Measurements from ENCODE around the gene GPRC5A.

Gene GPRC5A

DNA sequence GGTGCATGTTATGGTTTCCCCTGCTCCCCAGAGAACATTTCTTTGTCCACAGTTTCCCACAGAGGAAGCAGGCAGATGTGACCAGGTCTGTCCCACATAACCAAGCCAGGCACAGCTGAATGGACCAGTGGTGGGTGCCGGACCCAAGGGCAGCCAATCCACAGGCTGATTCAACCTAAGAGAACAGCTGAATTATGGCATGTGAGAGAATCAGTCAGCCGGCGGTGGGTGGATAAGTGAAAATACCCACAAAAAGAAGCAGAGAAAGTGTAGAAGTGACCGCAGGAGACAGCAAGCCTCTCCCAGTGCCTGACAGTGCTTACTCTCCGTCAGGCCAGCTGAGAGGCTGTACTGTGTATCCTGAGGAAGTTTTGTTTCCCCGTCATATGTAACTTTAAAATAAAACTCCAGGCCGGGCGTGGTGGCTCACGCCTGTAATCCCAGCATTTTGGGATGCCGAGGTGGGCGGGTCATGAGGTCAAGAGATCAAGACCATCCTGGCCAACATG is 45.7 kb downstream of the GPRC5A start:
- CTCF ChIA-PET, result interaction anchor here (0.8 to 1.4 kb wide), 5 partner anchors 10 to 275 kb away, joined by 3 to 7 read pairs (median 4); no protein-coding TSS in a partner anchor
- TF ChIP-seq CTCF (IDR thresholded peaks at IDR 0.05; ENCODE audit: insufficient read depth, low read length, missing control alignments), result no peak
- H3K4me3 ChIP-seq (ENCODE audit: low read depth, low read length), result no peak overlapping the region
- no peak for DNase-seq (ENCODE audit: low read depth, low spot score)
- POLR2A ChIA-PET, result no interaction called here

- CTCF ChIA-PET, result interaction anchor here (0.6 to 1.2 kb wide), 3 partner anchors 23 to 296 kb away, joined by 3 to 4 read pairs (median 4); no protein-coding TSS in a partner anchor
Observed at GRCh38 chr12:12938541-12938940, 47.2 kb downstream of the GPRC5A start.

DNA sequence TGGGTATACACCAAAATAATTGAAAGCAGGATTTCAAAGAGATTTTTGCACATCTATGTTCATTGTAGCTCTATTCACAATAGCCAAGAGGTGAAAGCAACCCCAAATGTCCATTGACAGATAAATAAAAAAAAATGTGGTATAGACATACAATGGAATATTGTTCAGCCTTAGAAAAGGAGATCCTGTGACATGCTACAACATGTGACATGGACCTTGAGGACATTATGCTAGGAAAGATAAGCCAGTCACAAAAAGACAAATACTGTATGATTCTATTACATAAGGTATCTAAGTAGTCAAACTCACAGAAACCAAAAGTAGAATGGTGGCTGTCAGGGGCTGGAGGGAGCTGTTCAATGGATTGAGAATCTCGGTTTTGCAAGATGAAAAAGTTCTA is 48.5 kb downstream of the GPRC5A start:
- no peak overlapping the region for H3K4me3 ChIP-seq (ENCODE audit: low read depth, low read length)
- ChIA-PET CTCF (interaction anchor here (1.2 to 1.3 kb wide), 2 partner anchors 43 to 151 kb away, joined by 4 to 5 read pairs; no protein-coding TSS in a partner anchor), POLR2A (no interaction called here)
- no peak for DNase-seq (ENCODE audit: low read depth, low spot score)
- TF ChIP-seq CTCF (IDR thresholded peaks at IDR 0.05; ENCODE audit: insufficient read depth, low read length, missing control alignments), result no peak

More at GRCh38 chr12:12938541-12938940, 47.2 kb downstream of the GPRC5A start:
- H3K4me3 ChIP-seq (ENCODE audit: low read depth, low read length), result no peak overlapping the region
- POLR2A ChIA-PET, result no interaction called here
- DNase-seq (ENCODE audit: low read depth, low spot score), result no peak
- TF ChIP-seq CTCF (IDR thresholded peaks at IDR 0.05; ENCODE audit: insufficient read depth, low read length, missing control alignments), result no peak

GRCh38 chr12:12941450-12942350 is 50.3 kb downstream of the GPRC5A start:
- CTCF ChIA-PET, result interaction anchor here (0.8 to 2.0 kb wide), 5 partner anchors 25 to 105 kb away, joined by 3 to 9 read pairs (median 3); no protein-coding TSS in a partner anchor
- no peak for DNase-seq (ENCODE audit: low read depth, low spot score)
- POLR2A ChIA-PET, result no interaction called here
- H3K4me3 ChIP-seq (ENCODE audit: low read depth, low read length), result no peak overlapping the region
- no peak for TF ChIP-seq CTCF (IDR thresholded peaks at IDR 0.05; ENCODE audit: insufficient read depth, low read length, missing control alignments)

- DNase-seq (ENCODE audit: low read depth, low spot score), result no peak
- CTCF ChIA-PET, result interaction anchor here (0.9 to 1.5 kb wide), 2 partner anchors 26 to 27 kb away, joined by 3 read pairs; no protein-coding TSS in a partner anchor
- POLR2A ChIA-PET, result no interaction called here
- H3K4me3 ChIP-seq (ENCODE audit: low read depth, low read length), result no peak overlapping the region
- no peak for TF ChIP-seq CTCF (IDR thresholded peaks at IDR 0.05; ENCODE audit: insufficient read depth, low read length, missing control alignments)
Observed at GRCh38 chr12:12943586-12944260, 52.4 kb downstream of the GPRC5A start.

DNA sequence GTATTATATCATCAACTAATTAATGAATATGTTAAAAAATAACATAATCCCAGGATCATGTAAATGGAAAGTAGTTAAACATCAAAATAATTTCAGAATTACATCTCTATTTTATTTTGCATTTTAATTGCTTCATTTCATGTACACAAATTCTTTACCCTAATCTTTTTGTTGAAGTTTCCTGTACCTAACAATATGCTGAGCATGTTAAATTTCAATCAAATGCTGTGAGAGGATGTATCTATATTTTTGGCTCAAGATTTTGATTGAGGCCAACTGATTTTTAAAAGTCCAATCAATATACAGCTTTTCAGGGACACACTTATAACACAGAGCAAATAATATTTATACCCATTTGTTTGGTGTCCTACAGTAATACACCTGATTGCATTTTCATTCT is 54.2 kb downstream of the GPRC5A start:
- no peak for DNase-seq (ENCODE audit: low read depth, low spot score)
- no peak overlapping the region for H3K4me3 ChIP-seq (ENCODE audit: low read depth, low read length)
- TF ChIP-seq CTCF (IDR thresholded peaks at IDR 0.05; ENCODE audit: insufficient read depth, low read length, missing control alignments), result no peak
- CTCF ChIA-PET, result no interaction called here
- POLR2A ChIA-PET, result no interaction called here

Measured in AG04449 (cell line).